NB4 (cell line): ENCODE data around the gene POM121L2.

ENCODE experiments used
- CTCF ChIP-seq: IDR thresholded peaks from one replicate; pipeline ENCODE4 v1.5.1; 2012; ENCODE audit warnings: low read depth, low read length
- POLR2A ChIP-seq: IDR thresholded peaks from 2 replicates; pipeline ENCODE4 v1.6.1; 2011; ENCODE audit warnings: mild to moderate bottlenecking; ENCODE audit not compliant: insufficient read length; ENCODE audit errors: extremely low read depth

- no peak for TF ChIP-seq POLR2A
- no peak for TF ChIP-seq CTCF
These were observed 51.7 kb downstream of the POM121L2 start for GRCh38 chr6:27260369-27260768.
